ENCODE results near the gene CCDC24. TPM values are rescaled to one million over a fixed set of nuclear protein-coding genes. Genes with fewer than 3 reads are reported as not detected.

CCDC24 gene
- total and polyA plus RNA-seq, 9 of the 15 experiments (the other 6 are each of a cell fraction or from before 2014, with no cell fraction given), result 0.31 to 4.5 (median 1.5) TPM

DNA sequence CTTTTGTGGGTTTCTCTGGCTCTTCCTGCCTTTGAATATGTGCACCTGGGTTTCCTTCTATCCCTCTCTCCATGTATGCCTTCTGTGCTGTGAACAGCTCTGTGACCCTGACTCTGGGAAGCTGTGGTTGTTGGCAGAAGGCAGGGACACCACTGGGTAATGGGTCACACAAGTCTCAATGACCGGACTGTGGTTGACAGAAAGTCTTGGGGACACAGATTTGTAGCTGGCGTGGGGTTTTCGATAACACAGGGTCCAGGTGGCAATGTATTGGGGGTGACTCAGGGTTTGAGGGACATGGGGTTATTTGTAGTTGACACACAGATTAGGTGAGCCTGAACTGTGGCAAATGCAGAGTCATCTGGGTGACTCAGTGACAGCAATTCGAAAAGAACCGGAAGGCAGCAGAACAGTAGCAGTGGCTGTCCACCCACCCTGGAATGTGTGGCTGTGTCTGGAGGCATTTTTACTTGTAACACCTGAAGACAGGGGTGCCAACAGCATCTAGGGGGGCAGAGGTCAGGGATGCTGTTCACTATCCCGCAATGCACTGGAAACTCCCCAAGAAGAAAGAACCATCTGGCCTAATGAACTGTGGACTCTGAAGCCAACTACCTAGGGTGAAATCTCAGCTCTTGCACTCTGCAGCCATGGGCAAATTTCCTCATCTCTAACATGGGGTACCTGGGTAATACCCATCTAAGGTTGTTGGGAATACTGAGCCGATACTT lies 52.8 kb downstream of the CCDC24 start (continued):
- no peak for TF ChIP-seq HMG20A (CRISPR knock-in tag; conservative IDR thresholded peaks at IDR 0.05)
- no peak for TF ChIP-seq EWSR1 (IDR thresholded peaks at IDR 0.05; ENCODE audit: borderline replicate concordance, low read depth, partially characterized antibody)
- TF ChIP-seq ZNF551 (CRISPR knock-in tag; IDR thresholded peaks at IDR 0.05), result no peak
- TF ChIP-seq KAT2B (IDR thresholded peaks at IDR 0.05; ENCODE audit: low read depth, low read length), result no peak
- no peak for TF ChIP-seq ZNF830 (CRISPR knock-in tag; IDR thresholded peaks at IDR 0.05)
- no peak for TF ChIP-seq NFRKB (IDR thresholded peaks at IDR 0.05; ENCODE audit: low read depth)
- TF ChIP-seq ZBTB7A (IDR thresholded peaks at IDR 0.05; ENCODE audit: borderline replicate concordance, control insufficient read depth, low read depth, low read length), result peak; percentile 30; the same call in 1 of the 2 replicates
- no peak for TF ChIP-seq BRD4 (IDR thresholded peaks at IDR 0.05)
- TF ChIP-seq, protein P1, sequence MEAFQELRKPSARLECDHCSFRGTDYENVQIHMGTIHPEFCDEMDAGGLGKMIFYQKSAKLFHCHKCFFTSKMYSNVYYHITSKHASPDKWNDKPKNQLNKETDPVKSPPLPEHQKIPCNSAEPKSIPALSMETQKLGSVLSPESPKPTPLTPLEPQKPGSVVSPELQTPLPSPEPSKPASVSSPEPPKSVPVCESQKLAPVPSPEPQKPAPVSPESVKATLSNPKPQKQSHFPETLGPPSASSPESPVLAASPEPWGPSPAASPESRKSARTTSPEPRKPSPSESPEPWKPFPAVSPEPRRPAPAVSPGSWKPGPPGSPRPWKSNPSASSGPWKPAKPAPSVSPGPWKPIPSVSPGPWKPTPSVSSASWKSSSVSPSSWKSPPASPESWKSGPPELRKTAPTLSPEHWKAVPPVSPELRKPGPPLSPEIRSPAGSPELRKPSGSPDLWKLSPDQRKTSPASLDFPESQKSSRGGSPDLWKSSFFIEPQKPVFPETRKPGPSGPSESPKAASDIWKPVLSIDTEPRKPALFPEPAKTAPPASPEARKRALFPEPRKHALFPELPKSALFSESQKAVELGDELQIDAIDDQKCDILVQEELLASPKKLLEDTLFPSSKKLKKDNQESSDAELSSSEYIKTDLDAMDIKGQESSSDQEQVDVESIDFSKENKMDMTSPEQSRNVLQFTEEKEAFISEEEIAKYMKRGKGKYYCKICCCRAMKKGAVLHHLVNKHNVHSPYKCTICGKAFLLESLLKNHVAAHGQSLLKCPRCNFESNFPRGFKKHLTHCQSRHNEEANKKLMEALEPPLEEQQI (IDR thresholded peaks at IDR 0.05), result no peak
- TF ChIP-seq, protein P2, sequence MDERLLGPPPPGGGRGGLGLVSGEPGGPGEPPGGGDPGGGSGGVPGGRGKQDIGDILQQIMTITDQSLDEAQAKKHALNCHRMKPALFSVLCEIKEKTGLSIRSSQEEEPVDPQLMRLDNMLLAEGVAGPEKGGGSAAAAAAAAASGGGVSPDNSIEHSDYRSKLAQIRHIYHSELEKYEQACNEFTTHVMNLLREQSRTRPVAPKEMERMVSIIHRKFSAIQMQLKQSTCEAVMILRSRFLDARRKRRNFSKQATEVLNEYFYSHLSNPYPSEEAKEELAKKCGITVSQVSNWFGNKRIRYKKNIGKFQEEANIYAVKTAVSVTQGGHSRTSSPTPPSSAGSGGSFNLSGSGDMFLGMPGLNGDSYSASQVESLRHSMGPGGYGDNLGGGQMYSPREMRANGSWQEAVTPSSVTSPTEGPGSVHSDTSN (CRISPR knock-in tag; IDR thresholded peaks at IDR 0.05; ENCODE audit: low read depth), result no peak
- TF ChIP-seq, protein P2 (tag; conservative IDR thresholded peaks at IDR 0.05; ENCODE audit: low read depth), result no peak; the same call in 1 of the 2 replicates
- no peak for TF ChIP-seq CEBPB (tag; IDR thresholded peaks at IDR 0.05)
- no peak for TF ChIP-seq SIX5 (IDR thresholded peaks at IDR 0.05; ENCODE audit: borderline replicate concordance in 1 of 2, insufficient read depth in 1 of 2, low read depth in 1 of 2, low read length in 2 of 2)
- no peak for TF ChIP-seq ZNF311 (CRISPR knock-in tag; IDR thresholded peaks at IDR 0.05)
- no peak for TF ChIP-seq SRF (CRISPR knock-in tag; IDR thresholded peaks at IDR 0.05)
- no peak for TF ChIP-seq NFATC3 (IDR thresholded peaks at IDR 0.05)
- TF ChIP-seq ZNF766 (CRISPR knock-in tag; conservative IDR thresholded peaks at IDR 0.05), result 0 out of 2 replicates have a peak, but pooled peaks have one; percentile 40
- TF ChIP-seq MYBL2 (IDR thresholded peaks at IDR 0.05; ENCODE audit: low read depth), result no peak
- TF ChIP-seq MYBL2 (CRISPR knock-in tag; IDR thresholded peaks at IDR 0.05; ENCODE audit: borderline replicate concordance), result no peak
- 0 out of 2 replicates have a peak, but pooled peaks have one; percentile 43 for TF ChIP-seq FOXM1 (IDR thresholded peaks at IDR 0.05; ENCODE audit: low read depth)
- TF ChIP-seq FOXM1 (CRISPR knock-in tag; IDR thresholded peaks at IDR 0.05; ENCODE audit: low read depth), result no peak
- no peak for TF ChIP-seq POU5F1 (IDR thresholded peaks at IDR 0.05; ENCODE audit: borderline replicate concordance, low read depth, low read length, partially characterized antibody)
